Activated CD8-positive, alpha-beta memory T cell treated with anti-CD3 and anti-CD28 coated beads for 48 hours (primary cell): ENCODE measurements around the gene NPM1.
"Not testable (repeated sequence)": the region's sequence is repeated elsewhere in the genome, so short reads cannot be mapped to it uniquely, and the experiment has no call there.

Experiments
- DNase-seq, 3 experiments: peaks; one replicate each; pipeline ENCODE4 v3.0.0-alpha.2; 2020; ENCODE audit warnings: low read depth in 2 of 3, low spot score in 2 of 3

The NPM1 gene, protein sequence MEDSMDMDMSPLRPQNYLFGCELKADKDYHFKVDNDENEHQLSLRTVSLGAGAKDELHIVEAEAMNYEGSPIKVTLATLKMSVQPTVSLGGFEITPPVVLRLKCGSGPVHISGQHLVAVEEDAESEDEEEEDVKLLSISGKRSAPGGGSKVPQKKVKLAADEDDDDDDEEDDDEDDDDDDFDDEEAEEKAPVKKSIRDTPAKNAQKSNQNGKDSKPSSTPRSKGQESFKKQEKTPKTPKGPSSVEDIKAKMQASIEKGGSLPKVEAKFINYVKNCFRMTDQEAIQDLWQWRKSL

GRCh38 chr5:171387345-171387969 is at the start of gene NPM1:
Gene NPM1 (plus strand): TSS chr5:171387849. CDS start chr5:171387949, 100 bp downstream.
- DNase-seq, result peak; percentile 81 to 95 (median 90)

DNA sequence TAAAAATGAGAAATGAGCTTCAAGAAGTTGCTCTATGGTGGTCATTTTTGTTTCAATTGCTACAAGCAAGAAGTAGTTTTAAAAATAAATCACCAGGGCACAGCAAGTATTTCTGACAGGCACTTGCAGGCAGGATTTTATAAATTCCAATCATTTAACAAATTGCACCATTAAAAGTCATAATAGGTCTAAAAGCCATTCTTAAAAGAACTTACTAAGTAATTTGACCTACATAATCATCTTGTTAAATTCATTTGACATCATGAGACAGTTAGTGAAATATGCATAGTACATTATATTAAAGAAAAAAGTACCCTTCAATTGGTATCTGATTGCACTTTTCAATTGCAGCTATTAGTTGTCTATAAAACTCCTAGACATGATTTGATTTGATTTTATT is 47.6 kb upstream of the NPM1 start:
- no peak for DNase-seq

DNA sequence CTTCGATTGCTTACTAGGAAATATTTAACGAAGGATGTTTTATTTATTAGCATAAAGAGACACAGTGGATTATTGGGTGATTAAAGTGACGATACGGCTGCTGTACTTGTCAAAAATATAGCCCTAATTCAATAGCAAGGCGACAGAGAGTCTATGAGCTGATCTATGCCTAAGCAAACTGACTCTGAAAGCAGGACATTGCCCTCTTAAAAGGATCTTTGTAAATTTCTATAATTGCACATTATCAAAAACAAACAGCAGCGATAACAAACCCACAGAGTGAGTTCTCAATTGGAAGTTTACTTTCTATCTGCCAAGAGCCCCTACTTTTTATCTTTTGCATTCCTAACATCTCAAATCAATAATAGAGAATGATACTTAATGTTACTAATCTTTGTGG is 47.2 kb upstream of the NPM1 start:
- no peak for DNase-seq

GRCh38 chr5:171342362-171343111 is 45.1 kb upstream of the NPM1 start:
- DNase-seq, result no peak

- DNase-seq, result no peak
These were observed 42.6 kb upstream of the NPM1 start for GRCh38 chr5:171344936-171345608.

GRCh38 chr5:171351536-171352073 is 36.0 kb upstream of the NPM1 start:
- no peak for DNase-seq

- DNase-seq, result peak in 1 of 3 experiments; percentile 17
These were observed 32.3 kb upstream of the NPM1 start for GRCh38 chr5:171355302-171355724.

DNA sequence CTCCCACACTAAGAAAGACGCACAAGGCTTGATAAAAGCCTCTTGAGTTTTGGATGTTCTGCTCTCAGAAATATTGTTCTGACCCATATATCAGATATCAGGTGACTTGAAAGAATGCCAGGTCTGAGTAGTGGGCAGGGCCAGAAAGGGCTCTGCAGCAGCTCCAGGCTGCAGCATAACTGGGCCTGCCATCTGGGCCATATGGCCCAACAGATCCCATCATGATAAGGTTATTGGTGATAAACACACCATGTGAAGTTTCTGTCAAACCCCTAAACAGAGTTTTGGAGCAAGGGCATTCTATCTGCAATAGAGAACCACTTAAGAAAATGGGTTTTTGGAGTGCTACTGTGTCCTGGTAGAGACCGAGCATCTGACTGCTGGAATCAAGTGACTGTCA is 29.8 kb upstream of the NPM1 start:
- no peak for DNase-seq

- not testable (repeated sequence) for DNase-seq
These were observed 26.5 kb upstream of the NPM1 start for GRCh38 chr5:171361151-171361550.

DNA sequence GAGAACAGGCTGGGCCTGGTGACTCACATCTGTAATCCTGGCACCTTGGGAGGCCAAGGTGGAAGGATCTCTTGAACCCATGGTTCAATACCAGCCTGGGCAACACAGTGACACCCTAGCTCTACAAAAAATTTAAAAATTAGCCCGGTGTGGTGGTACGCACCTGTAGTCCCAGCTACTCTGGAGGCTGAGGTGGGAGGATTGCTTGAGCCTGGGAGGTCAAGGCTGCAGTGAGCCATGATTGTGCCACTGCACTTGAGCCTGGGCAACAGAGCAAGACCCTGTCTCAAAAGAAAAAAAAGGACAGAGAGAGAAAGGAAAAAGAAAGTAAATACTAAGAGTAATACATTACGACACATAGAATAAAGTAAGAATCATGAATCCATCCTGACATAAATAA is 24.4 kb upstream of the NPM1 start:
- not testable (repeated sequence) for DNase-seq

DNA sequence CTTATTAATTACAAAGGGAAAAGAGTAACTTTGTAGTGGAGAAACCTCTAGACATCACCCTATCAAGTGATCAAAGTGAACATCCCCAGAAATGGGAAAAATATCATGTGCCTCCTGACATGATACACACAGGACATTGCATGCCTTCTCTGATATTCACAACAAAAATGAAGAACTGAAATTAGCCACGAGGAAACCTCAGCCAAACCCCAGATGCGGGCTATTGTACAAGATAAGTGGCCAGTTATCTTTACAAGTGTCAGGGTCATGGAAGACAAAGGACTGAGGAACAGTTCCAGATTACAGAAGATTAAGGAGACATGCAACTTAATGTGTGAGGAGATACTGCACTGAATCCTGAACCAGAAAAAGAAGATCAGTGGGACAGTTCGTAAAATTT is 23.8 kb upstream of the NPM1 start:
- DNase-seq, result no peak

DNA sequence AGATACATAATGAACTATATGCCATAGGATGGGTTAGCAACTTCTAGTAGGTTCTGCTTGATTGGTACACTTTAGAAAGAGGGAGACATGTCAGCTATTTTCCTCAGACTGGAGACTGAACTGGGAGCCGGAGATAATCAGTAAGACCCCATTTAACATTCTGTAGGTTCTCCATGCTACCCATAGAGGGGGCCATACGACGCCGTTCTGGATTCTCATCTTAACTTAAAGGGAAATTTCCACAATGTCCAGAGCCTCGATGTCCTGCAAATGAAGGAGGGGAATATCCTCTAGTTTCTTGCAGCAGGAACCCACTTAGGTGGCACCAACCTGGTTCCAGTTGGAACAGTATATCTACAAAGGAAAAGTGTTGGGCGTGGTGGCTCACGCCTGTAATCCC is 22.3 kb upstream of the NPM1 start:
- DNase-seq, result no peak

- no peak for DNase-seq
These were observed 21.0 kb upstream of the NPM1 start for GRCh38 chr5:171366645-171367044.

- no peak for DNase-seq
These were observed 20.0 kb upstream of the NPM1 start for GRCh38 chr5:171367424-171368370.

GRCh38 chr5:171369056-171369455 is 18.6 kb upstream of the NPM1 start:
- no peak for DNase-seq

DNA sequence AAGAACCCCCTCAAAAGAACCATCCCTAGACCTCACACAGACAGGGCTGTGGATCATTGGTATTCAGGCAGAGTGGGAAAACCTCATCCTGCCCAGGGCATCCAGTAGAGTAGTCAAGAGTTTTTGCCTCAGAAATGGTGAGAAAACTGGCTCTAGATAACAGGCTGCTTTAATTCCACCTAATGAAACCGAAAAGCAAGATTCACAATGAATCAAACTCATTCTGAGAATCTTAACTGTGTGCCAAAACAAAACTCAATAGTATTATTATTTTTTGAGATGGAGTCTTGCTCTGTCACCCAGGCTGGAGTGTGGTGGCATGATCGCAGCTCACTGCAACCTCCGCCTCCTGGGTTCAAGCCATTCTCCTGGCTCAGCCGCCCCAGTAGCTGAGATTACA is 17.8 kb upstream of the NPM1 start:
- DNase-seq, result no peak

DNA sequence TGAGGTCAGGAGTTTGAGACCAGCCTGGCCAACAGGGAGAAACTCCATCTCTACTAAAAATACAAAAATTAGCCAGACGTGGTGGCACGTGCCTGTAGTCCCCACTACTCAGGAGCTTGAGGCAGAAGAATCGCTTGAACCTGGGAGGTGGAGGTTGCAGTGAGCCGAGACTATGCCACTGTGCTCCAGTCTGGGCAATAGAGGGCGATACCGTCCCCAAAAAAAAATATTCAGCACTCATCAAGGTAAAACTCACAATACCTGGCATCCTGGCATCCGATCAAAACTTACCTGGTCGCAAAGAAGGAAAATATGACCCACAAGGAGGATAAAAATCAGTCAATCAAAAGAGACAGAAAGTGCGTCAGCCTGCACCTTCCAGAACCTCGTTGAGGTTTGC is 16.8 kb upstream of the NPM1 start:
- DNase-seq, result not testable (repeated sequence)

GRCh38 chr5:171371326-171371725 is 16.3 kb upstream of the NPM1 start:
- no peak for DNase-seq

DNA sequence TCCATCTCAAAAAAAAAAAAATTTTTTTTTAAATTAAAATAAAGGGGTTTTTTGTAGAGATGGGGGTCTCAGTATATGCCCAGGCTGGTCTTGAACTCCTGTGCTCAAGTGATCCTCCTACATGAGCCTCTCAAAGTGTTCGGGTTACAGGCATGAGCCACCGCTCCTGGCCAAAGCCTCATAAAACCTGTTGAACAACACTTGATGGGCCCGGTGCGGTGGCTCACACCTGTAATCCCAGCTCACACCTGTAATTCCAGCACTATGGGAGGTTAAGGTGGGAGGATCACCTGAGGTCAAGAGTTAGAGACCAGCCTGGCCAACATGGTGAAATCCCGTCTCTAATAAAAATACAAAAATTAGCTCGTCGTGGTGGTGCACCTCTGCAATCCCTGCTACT is 7.7 kb upstream of the NPM1 start:
- no peak for DNase-seq

DNA sequence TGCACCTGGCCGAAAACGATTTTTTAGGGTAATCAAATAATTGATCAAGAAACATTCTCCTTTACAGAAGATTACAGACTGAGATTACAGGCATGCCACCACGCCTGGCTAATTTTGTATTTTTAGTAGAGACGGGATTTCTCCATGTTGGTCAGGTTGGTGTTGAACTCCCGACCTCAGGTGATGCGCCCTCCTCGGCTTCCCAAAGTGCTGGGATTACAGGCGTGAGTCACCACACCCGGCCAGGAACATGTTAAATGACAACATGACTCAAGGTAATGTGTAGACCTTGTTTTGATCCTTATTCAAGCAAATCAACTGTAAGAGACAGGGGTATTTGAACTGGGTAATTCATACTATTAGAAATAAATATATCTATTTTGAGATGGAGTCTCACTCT is 3.2 kb upstream of the NPM1 start:
- not testable (repeated sequence) for DNase-seq
